ENCODE results near the gene DDX25.
"Not testable (repeated sequence)": the region's sequence is repeated elsewhere in the genome, so short reads cannot be mapped to it uniquely, and the experiment has no call there.

GRCh38 chr11:125862786-125863185 lies 41.5 kb upstream of the DDX25 start:
- not testable (repeated sequence) for TF ChIP-seq CTCF (conservative IDR thresholded peaks at IDR 0.05; ENCODE audit: low read depth, low read length); EZH2phosphoT487 (IDR thresholded peaks at IDR 0.05; ENCODE audit: borderline replicate concordance, low read length)
